HG03280 (cell line): Measurements from ENCODE around the gene ZNF804B.

Source experiments
- ATAC-seq: cut with Tn5 transposase; IDR thresholded peaks from one replicate; pipeline ENCODE4 v1.9.1; 2021; ENCODE audit warnings: mild to moderate bottlenecking, moderate library complexity; ENCODE audit not compliant: unreplicated experiment

ZNF804B gene

GRCh38 chr7:88759230-88760135 is at the start of gene ZNF804B:
TSS of gene ZNF804B (plus strand) at chr7:88759700. CDS start at chr7:88759977, 277 bp downstream.
- ATAC-seq: no peak

DNA sequence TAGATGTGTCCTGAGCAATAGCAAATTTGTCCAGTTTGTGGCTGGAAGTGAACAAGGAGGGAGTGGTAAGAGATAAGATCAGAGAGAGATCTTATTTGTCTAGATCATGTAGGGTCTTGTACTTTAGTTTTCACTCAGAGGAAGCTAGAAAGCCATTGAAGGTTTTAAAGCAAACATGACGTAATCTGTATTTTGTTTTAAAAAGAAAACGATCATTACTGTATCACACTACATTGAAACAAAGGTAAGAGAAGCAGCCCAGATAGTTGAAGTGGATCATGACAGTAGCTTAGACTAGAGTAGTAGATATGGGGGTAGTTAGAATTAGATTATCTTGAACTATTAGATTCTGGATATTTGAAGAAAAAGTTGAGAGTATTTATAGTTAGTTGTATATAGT is 23.6 kb upstream of the ZNF804B start:
- no peak for ATAC-seq

DNA sequence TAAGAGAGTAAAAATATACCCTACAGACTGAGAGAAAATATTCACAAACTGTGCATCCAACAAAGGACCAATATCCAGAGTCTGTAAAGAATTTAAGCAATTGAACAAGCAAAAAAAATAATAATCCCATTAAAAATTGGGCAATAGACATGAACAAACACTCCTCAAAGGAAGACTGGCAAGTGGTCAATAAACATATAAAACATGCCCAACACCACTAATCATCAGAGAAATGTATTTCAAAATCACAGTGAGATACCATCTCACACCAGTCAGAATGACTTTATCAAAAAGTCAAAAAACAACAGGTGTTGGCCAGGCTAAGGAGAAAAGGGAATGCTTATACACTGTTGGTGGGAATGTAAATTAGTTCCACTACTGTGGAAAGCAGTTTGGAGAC is 21.9 kb upstream of the ZNF804B start:
- no peak for ATAC-seq

GRCh38 chr7:88746126-88746525 is 13.4 kb upstream of the ZNF804B start:
- no peak for ATAC-seq

DNA sequence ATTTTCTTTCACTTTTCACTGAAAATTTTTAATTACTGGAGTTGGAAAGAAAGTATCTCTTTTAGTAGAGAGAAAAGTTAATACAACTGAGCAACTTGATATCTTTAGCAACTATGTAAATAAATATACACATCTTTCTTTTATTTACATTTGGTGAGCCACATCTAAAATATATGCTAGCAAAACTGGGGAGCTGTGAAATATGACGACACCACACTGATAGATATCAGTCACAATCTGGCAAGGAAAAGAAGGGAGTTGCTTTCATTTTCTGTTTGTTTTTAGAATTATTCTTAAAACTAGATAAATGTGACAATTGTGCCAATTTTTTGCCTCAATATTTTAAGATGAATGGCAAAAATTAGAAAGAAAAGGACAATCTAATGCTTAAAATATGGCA is 2.7 kb upstream of the ZNF804B start:
- ATAC-seq: no peak

- ATAC-seq: no peak
Measured at GRCh38 chr7:88757371-88757770, 2.1 kb upstream of the ZNF804B start.

GRCh38 chr7:88758381-88759229 is 895 bp upstream of the ZNF804B start:
- no peak for ATAC-seq

- no peak for ATAC-seq
Measured at GRCh38 chr7:88760136-88760515, 626 bp downstream of the ZNF804B start.

GRCh38 chr7:88761779-88762178 is 2.3 kb downstream of the ZNF804B start:
- no peak for ATAC-seq

DNA sequence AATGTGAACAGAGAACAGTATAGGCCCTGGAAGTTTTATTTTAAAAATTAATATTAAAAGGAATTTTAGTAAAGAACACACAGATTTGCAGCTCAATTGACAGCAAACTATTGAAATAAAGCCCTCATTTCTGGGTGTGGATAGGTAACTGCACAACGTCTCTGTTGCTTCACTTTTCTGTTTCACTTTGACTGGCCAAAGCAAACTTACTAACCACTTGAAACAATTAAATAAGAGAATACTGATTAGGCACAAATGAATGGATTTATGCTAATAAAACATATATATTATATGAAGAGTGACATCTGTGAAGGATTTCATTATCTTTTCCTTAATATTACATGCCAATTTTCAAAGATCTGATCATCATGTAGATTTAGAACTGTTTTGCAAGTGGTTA is 11.9 kb downstream of the ZNF804B start:
- no peak for ATAC-seq

DNA sequence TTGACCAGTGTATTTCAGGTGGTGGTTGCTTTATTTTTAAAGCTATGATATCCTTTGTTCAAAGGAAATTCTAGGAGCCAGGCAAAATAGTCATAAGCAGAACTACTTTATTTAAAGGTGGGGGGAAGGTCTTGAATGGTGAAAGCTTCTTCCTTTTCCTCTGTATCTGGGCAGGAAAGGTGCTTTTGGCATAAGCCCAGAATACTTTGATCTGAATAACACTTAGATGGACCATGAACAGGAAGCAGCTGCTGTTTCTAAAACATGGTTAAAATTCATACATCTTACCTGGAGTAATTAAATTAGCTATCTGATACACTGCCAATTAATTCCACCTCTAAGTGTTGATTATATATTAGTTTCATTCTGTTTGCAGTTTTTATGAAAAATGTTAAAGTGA is 13.3 kb downstream of the ZNF804B start:
- no peak for ATAC-seq

- ATAC-seq: no peak
Measured at GRCh38 chr7:88775838-88776237, 16.3 kb downstream of the ZNF804B start.

DNA sequence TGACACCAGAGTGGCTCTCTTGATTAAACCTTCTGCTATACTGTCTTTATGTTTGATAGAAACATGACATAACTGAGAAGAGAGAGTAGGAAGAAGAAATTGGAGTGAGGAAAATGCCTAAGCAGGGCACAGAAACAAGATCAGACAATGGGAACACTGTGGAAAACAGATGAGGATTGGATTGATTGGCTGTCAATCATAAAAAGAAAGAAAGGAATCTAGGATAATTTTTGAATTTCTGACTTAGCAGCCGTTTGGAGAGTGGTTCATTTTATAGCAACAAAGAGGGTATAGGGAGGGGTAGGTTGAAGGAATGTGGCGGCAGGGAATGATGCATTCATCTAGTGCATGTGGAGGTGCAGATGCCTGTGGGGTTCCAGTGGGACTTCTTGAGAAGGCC is 28.3 kb downstream of the ZNF804B start:
- ATAC-seq: no peak

GRCh38 chr7:88789480-88790064 is 30.1 kb downstream of the ZNF804B start:
- no peak for ATAC-seq

GRCh38 chr7:88791891-88792290 is 32.4 kb downstream of the ZNF804B start:
- ATAC-seq: no peak

DNA sequence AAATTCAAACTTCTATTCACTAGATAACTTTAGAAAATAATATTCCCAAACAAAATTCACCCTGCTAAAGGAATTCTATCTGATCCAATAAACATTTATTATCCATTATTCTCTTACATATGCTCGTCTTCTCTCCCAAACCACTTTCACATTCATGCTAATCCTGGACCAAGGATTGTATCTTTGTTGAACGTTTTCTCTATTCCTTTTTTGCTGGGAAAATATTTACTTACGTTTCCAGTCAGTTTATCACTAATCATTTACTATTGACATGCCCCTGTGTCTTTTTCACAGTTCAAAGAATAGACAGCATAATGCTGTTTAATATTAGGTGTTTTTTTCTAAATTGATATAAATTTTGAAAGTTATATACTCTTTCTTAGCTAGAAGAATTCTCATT is 32.9 kb downstream of the ZNF804B start:
- ATAC-seq: no peak

DNA sequence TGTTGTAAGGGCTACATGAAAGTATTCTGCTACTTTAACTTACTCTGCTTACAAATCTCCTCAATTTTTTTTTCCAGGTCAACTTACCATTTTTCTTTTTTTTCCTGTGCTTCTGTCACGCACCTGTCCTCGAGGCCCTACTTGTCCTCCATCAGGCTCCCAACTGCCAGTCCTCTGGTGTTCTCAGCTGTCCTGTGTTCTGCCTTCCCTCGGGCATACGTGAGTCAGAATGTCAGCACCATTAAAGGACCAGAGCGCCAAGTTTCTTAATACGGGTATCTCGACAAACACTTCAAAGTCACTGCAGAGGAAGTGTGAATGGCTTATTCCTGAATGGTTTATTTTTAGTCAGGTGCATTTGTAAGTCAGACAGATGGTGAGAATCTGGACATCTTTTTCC is 36.1 kb downstream of the ZNF804B start, which contains the start of gene TEX47:
TSS of gene TEX47 (minus strand) at position 185 of the 400 bp plus-strand sequence. CDS start 795 bp downstream, outside the sequence.
- ATAC-seq: no peak

DNA sequence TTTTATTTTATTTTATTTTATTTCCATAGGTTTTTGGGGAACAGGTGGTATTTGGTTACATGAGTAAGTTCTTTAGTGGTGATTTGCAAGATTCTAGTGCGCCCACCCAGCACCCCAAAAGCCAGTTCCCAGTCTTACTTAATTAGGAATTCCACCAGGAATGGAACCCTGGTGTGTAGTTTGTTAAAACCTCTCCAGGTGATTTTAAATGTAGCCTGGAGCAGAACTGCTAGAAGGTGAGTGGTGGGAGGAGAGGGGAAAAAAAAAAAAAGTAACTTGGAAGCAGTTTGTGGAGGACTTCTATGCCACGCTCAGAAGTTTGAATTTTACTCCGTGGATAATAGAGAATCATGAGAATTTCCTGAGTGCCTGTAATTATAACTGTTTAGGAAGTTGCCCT is 41.5 kb downstream of the ZNF804B start:
- ATAC-seq: no peak

DNA sequence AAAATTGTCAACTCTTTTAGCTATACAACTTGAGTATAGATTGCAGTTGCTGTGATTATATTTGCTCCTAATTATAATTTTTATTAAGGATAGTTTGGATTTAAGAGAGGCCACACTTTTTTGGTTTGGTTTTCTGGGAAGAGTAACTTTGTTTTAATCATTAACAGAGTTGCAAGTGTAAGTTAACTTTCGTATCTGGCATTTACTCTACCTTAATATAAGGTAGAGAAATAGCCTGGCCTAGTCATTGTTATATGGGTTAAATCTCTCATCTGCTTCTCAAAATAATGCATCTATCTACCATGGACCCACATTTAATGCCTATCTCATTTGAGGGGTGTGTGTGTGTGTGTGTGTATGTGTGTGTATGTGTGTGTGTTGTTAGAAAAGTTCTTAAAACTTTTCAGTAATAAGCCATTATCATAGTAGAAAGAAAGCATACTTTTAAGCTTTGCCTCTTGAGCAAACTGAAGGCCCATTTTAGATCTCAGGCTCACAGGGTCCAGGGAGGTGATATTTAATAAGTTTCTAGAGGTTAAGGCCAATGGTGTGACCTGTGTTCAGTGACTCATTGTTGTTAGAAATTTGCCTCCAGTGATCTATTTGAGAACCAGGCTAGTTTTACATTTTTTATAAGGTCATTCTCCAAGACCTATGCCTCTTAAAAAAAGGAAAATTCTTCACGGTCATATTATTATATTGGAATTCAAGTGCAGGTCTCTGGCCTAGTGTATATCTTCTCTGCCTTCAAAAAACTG is 47.0 kb downstream of the ZNF804B start:
- no peak for ATAC-seq

DNA sequence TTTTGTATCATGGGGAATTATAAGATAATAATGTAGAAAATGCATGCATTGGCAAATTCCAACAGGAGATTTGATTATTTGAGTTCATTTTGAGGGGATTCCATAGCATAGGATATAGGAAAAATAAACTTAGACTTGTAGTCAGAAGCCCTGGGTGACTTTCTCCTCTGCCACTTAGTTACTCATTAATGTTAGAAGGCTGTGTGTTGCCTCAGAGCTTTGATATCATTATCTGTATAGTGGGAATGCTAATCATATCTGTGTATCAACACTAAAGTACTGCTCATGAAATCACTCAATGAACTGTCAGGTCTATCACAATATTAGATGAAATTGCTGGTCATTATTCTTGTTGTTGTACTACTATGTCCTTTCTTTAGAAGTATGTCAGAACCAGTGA is 59.1 kb downstream of the ZNF804B start:
- no peak for ATAC-seq

DNA sequence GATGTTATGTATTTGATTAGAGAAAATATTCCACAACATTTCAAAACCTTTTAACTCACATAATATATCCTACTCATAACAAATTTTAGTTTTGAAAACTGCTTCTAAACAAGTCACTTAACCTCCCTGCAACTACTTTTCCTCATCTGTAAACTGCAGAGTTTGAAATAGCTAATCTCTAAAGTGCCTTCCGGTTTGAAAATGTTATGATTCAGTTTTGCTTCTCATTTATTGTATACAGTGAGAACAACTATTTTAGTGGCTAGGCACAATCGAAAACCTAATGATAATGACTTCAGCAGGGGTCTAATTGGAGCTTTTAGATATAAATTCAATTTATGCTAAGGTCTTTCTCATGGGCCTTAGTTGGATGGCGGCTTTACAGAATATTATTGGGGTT is 66.7 kb downstream of the ZNF804B start:
- no peak for ATAC-seq
